Dermis microvascular lymphatic vessel endothelial cell (primary cell): ENCODE data around the gene BAIAP3. TPM values are rescaled to one million over a fixed set of nuclear protein-coding genes. Genes with fewer than 3 reads are reported as not detected.
"Not testable (repeated sequence)": the region's sequence is repeated elsewhere in the genome, so short reads cannot be mapped to it uniquely, and the experiment has no call there.

Experiments
- DNase-seq, 2 donors: peaks; one replicate each; pipeline versions ENCODE4 v3.0.0 to v3.0.0-alpha.2; 2010; ENCODE audit warnings: low read depth in 2 of 2
- total RNA-seq: library from RNA; depleted of rRNA; stranded (reverse); fragments of >200 nt; gene quantifications from 2 replicates; pipeline ENCODE4 v1.2.1, GENCODE V29; 2014

Gene BAIAP3
- total RNA-seq, 1 donor from 2014 or later = 0.64 TPM

DNA sequence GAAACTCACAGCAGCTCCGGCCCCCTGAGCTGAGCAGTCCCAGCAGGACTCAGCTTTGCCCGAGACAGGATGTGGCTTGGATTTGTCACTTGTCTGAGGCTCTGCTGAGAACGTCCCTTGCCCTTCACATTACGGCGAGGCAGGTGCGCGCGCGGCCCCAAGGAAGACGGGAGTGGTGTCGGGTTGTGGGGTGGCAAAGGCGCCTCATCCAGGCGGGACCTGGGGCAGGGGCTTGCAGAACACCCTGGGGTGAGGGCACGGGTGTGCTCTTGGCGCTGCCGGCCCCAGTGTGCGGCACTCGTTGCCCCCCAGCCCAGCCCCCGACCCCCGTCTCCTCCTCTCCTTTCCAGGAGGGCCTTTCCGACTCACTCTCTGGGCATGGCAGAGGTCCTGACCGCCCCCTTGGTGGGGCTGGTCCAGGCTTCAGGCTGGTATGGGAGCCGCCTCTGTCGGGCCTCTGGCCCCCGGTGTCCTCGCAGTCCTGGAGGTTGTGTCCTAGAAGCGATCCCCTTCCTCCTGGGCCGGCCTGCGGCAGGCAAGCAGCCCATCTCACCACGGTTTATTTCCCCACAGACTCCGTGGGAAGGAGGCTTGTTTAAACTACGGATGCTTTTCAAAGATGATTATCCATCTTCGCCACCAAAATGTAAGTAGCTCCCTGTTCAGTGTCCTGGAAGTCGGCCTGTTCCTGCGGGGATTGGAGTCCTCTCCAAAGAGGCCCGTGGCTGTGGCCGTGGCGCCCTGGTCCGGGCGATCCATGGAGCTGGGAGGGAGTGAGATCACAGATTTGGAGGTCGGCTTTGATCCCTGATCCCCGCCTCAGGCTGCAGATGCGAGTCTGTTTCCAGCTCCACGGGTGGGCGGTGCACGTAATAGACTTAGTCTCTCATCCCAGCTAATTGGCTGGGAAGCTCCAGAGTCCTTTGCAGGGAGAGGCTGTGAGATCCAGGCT, 18.1 kb upstream of the BAIAP3 start:
- no peak for DNase-seq

DNA sequence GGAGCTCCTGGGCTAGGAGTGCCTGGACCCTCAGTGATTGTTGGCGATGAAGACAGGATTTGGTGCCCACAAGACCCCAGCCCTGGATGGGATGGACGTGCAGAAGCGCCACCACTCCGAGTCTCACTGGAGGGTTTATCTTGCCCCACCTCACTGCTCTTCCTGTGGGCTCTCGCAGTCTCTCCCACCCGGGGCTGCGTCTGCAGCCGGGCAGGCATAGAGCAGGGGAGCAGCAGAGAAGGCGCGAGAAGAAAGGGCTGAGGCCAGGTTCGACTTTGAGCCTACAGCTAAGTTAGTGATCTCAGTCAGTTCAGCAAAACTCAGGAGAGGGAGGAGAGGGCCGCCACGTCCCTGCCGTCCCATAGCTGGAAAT, 17.4 kb upstream of the BAIAP3 start:
- DNase-seq = no peak

DNA sequence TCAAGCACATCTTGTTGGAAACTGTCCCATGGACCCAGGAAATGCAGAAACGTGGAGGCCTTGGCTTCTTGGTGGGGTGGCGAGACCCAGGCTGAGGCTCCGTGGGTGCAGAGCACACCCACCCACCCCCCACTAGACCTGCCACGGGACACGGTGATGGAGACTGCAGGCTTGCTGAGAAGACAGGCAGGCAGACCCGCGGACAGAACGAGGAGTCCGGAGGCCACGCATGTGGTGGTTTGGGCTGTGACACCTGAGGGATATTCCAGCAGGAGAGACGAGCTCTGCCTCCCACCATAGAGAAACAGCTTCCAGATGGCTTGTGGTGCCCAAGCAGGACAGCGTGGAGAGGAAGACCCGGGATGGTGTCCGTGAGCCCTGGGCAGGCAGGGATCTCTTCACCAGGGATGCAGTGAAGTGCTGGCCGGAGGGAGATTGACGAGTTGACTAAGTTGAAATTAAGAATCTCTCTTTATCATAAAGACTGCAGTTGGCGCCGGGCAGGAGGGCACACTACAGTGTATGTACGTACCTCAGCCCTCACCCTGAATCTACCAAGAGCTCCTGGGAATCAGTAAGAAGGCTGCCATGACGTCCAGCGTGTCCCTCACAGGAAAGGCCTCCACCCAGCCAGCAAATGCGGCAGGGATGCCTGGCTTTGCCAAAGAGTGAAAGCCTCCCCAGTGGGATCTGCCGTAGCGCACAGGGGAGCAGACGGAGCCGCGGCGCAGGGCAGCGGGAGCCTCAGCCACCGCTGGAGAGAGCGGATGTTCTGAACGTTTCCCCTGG, 15.8 kb upstream of the BAIAP3 start:
- DNase-seq = no peak

DNA sequence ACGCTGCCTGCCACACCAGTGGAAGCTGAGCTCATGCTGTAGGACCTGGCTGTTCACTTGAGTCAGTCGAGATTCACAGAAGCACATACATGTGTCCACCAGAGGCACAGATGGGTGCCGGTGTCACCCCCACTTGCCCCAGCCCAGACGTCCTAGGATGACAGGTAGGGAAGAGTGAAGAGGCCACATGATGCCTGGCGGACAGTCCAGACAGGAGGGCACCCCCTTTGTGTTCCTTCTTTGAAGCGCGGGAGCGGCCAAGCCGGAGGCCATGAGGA, 15.2 kb upstream of the BAIAP3 start:
- DNase-seq = no peak

DNA sequence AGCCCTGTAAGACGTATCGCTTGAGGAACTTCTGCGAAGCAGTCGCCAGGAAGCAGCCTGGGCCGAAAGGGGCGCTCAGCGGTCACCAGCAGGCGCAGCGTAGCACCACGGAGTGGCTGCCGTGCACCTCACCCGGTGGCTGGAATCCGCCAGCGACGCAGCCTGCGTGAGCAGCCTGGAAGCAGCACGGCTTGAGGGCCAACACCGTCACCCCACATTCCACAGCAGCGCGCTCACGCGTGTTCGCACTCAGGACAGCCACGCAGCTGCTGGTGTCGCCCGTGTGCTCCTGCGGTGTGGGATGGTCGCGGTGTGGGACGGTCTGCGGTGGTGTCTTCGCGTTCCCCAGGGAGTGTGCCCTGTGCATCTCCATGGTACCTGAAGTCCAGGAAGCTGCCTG, 14.4 kb upstream of the BAIAP3 start:
- DNase-seq = no peak

DNA sequence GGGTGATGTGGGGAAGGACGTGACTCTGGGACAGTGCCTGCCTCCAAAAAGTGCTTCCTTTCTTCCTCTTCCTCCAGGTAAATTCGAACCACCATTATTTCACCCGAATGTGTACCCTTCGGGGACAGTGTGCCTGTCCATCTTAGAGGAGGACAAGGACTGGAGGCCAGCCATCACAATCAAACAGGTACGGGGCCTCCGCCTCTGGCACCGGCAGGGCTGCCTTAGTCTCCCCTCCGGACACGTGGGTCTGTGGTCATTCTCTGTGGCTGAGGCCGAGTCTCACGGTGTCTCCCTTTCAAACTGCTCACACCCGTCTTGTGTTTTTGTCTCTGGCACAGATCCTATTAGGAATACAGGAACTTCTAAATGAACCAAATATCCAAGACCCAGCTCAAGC, 13.3 kb upstream of the BAIAP3 start:
- no peak for DNase-seq

DNA sequence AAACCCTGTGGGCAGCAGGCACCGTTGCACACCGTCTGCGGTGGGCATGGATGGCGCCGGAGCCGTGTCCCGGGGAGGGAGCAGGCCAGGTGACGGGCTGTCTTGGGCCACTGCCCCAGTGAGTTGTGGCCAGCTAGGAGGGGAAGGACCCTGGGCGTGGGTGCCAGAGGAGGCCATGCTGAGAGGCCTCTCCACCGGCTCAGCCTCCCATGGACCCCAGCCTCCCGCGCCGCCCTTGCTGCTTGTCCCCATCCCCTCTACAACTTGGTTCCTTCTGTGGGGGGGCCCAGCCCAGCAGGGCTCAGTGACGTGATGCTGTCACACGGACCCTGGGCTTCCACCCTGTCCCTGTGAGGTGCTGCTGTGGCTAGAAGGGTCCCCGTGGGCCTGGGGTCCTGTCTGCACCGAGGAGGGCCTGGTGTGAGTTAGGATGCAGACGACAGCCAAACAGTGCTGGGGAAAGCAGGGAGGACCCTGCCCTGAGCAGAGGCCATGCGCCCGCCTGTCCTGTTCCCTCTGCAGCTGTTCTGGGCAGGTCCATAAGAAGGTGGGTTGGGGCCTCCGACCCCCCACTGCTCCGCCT, 12.7 kb upstream of the BAIAP3 start:
- DNase-seq = no peak

DNA sequence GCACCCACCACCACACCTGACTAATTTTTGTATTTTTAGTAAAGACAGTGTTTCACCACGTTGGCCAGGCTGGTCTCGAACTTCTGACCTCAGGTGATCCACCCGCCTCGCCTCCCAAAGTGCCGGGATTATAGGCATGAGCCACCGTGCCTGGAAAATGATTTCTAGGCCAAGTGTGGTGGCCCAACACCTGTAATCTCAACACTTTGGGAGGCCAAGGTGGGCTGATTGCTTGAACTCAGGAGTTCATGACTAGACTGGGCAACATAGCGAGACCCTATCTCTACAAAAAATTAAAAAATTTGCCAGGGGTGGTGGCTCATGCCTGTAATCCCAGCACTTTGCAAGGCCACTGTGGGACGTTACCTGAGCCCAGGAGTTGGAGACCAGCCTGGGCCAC, 11.0 kb upstream of the BAIAP3 start:
- no peak for DNase-seq

DNA sequence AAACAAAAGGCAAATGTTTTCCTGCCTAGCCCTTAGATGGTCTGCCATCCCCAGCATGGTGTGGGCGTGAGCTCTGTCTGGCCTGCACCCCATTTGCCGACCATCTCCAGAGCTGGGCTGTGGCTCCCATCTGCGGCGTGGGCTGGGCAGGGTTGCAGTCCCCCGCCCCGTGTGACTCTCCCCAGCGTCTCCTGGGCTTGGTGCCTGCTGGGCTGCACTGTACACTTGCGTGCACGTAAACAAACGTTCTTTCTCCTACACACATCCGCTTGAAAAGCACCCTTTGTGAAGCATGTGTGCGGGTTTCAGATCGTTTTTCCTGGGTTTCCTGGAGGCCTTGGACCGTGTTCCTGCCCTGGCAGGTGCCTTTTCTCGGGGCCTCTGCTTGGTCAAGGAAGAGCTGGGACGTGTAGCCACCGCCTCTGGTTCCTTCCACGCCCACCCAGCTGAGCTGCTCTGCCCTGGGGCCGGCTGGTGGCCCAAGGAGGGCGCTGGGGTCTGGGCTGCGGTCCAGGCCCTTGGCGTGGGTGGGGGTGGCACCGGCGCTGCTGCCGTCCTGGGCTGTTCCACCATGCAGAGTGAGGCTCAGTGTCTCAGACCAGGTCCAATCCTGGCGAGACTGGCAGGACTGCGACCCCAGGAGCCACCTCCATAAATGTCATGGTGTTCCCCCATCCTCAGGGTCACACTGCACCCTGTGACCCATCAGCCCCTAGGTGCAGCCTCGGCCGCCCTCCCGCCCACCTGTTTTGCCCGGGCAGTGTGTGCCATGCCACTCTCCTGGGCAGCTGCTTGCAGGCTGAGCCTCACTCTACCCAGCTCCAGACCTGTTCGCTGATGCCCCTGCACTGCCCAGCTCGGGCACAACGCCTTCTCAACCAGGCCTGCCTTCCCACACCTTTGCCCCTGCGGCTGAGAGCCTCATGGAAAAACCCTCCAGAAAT, 9.9 kb upstream of the BAIAP3 start:
- no peak for DNase-seq

DNA sequence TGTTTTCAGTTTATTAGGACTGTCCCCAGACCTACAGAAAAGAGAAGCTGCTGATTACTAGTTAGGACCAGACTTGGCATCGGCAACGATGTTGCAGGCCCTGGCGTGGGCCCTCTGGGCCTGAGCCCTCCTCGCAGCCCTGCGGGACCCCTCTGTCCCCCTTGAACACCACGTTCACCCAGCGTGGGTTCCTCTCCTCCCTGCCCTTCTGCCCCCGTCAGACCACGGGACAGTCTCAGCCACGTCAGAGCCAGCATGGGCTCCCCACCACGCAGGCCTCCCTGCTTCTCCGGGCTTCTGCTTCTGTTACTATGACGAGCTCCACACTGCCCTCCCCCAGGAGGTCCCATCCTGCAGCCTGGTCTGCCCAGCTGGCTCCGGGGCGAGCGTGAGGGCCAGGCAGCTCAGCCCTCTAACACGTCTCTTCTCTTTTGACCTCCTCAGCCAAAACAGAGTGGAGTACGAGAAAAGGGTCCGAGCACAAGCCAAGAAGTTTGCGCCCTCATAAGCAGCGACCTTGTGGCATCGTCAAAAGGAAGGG, 9.1 kb upstream of the BAIAP3 start:
- no peak for DNase-seq

DNA sequence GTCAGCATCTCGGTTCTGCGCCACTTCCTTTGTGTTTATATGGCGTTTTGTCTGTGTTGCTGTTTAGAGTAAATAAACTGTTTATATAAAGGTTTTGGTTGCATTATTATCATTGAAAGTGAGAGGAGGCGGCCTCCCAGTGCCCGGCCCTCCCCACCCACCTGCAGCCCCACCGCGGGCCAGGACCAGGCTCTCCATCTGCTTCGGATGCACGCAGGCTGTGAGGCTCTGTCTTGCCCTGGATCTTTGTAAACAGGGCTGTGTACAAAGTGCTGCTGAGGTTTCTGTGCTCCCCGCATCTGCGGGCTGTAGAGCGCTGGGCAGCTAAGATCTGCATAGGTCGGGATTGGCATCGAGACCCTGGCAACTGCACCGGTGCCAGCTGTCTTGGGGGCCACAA, 8.2 kb upstream of the BAIAP3 start:
- no peak for DNase-seq

DNA sequence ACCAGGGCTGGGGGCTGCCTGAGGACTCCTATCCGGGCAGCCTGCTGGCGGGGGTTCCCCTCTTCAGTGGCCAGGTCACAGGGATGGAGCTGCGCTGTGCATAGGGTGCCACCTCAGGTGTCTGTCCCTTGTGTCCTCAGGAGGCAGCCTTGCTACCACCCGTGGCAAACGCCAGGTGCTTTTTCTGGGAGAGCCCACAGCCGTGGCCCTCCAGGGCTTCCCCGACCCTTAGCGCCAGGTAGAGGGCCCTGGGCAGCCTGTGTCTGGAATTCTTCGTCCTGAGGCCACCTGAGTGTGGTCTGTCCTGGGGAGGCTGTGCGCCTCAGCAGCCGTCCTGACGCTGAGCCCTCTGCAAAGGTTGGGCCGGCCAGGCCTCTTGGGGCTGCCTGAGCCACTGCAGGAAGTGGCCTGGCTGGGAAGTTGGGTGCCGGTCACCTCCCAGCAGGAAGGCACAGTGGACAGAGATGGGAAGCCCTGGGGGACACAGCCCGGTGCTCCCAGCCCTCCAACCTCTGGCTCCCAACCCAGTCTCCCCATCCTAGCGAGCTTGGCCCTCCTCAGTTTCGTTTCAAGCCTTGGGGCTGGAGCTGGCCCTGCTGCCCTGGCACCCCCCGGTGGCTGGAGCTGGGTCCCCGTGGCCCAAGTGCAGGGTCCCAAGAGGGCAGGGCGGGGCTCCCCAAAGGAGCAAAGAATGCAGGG, 7.6 kb upstream of the BAIAP3 start:
- no peak for DNase-seq

DNA sequence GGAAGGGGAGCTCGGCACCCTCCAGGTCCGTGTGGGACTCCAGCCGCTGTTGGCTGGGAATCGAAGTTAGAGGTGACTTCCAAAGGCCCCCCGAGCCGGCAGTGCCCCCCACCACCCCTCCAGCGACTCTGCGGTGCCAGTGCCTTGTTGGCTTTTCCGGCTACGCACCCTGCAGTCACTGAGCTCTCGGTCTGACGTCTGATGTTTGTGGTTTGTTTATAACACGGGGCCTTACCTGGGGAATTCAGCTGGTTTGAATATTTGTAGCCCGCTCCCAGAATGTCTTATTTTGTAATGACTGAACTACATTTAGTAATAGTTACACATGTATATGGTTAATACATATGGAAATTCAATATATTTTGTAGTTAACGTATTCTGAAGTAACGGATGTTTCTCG, 7.1 kb upstream of the BAIAP3 start:
- no peak for DNase-seq

DNA sequence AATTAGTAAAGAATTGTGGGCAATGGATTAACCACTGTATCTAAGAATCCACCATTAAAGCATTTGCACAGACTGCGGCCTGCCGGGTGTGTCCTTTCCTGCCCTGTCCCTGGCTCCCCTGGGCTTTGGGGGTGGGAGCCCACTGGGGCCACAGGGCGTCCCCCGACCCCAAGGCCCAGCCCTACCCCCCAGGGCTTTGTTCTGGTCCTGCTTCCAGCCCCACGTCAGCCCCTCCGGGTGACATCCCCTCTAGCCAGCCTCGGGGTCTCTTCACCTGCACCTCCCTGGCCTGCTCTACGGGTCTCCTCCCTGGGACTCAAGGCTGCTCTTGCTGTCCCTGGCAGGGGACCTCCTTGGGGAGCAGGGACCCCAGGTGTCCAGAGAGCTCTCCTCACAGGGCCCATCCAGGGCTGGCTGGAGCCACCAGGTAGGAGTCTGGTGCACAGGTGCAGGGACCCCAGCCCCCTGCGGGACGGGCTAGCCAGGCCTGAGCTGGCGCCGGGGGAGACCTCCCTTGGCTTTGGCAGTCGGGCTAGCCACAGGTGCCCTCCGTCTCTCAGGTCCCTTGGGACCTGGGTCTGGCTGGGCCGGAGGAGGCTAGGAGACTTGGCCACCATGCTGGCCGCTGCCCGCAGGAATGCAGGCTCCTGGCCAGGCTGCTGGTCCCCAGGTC, 6.4 kb upstream of the BAIAP3 start:
- no peak for DNase-seq

DNA sequence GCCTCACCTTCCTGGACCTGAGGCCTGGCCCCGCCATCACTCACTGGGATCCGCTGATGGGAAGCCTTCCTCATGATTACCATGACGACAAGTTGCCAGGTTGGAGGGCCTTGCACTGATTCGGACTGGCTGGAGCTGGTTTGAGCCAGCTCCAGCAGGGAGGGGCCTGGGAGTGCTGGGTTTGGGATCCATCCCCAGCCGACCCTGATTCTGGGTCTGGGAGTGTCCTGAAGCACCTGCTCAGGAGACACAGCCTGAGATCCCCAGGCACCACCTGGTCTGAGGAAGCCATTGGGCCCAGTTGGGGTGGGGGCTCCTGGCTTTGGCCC, 5.9 kb upstream of the BAIAP3 start:
- DNase-seq = no peak

DNA sequence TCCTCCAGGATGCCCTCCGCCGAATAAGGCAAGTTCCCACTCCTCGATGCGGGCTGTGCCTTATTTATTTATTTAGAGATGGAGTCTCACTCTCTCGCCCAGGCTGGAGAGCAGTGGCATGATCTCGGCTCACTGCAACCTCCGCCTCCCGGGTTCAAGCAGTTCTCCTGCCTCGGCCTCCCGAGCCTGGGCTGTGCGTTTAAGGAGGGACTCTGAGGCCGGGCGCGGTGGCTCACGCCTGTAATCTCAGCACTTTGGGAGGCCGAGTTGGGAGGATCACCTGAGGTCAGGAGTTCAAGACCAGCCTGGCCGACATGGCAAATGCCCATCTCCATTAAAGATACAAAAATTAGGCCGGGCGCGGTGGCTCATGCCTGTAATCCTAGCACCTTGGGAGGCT, 5.3 kb upstream of the BAIAP3 start:
- not testable (repeated sequence) for DNase-seq

DNA sequence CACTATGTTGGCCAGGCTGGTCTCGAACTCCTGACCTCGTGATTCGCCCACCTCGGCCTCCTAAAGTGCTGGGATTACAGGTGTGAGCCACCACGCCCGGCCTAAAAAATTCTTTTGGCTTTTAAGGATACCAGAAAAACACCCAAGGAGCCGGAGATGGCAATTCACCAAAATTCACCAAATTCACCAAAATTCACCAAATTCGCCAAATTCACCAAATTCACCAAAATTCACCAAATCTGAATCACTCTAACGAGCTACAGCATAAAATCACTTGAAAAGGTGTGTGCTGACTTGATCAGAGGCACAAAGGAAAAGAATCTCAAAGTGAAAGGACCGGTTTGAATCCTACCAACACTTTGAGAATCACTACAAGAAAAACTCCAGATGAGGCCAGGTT, 4.5 kb upstream of the BAIAP3 start:
- not testable (repeated sequence) for DNase-seq

DNA sequence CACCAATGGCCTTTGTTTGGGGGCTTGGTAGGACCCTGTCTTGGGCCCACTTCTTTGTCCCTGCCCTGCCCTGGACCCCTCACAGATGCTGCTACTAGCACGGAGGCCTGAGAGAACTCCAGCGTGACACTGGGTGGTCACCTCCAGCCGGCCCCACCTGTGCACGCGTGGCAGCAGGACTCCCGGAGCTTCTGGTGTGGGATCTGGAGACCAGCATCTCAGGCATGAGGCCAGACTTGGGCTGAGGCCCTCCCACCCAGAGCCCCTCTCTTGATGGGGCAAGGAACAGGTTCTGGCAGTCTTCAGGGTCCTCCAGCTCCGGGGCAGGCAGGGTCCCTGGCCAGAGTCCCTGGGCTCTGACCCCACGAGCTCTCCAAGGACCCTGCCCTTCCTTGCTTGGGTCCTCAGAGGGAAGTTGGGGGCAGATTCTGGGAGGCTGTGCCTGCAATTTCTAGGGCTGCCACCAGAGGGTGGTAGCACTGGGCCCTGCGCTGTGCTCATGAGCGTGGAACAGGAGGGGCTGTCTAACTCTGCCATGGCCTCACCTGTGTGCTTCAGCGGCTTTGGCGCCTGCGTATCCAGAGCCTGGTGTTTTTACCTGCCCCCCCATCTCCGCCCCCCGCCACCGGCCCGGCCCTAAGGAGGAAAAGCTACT, 3.1 kb upstream of the BAIAP3 start:
- DNase-seq = no peak

DNA sequence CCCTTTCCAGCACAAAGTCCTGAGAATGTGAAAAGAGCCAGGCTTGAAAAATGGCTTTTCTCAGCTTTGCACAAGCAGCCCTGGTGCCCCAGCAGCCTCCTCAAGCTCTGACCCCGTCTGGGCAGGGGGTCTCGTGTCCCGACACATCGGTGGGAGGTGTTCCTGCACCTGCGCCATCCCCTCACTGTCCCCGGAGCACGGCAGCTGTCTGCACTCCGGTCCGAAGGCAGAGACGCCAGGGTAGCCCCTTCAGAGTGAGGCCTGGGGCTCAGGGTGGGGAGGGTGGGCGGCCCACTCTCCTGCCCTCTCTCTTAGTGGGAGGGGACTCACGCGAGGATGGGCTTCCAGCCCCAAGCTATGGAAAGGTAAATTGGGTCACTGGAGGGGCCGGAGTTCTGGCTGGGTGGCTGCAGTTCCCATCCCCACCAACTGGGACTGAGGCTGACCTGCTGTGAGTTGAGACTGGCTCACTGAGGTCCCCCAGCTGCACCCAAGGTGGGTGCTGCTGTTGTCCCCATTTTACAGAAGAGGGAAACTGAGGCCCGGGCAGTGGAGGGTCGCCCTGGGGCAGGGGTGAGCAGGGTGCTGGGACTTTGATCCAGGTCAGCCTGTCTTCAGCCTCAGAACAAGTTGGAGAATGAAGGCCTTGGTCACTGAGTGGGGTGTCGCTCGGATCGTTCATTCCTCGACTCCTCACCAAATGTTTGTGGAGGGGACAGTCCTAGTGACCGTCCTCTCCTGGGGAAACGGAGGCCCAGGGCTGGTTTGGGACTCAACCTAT, 2.3 kb upstream of the BAIAP3 start:
- DNase-seq = no peak
